NCI-H146 treated with DMSO at 0.1 percent for 48 hours (cell line): Measurements from ENCODE around the gene ZNF398.
"Not testable (repeated sequence)": the region's sequence is repeated elsewhere in the genome, so short reads cannot be mapped to it uniquely, and the experiment has no call there.

Experiments
- DNase-seq: peaks from one replicate; lab custom pipeline; 2025; ENCODE audit not compliant: unreplicated experiment; lab: John Stamatoyannopoulos, UW

ZNF398 gene

GRCh38 chr7:149223761-149224160 is 76.5 kb downstream of the ZNF398 start:
- no peak for DNase-seq

- DNase-seq = no peak
These were observed 77.1 kb downstream of the ZNF398 start for GRCh38 chr7:149224352-149224751.

- DNase-seq = no peak
These were observed 77.9 kb downstream of the ZNF398 start for GRCh38 chr7:149225106-149225505.

- no peak for DNase-seq
These were observed 78.4 kb downstream of the ZNF398 start for GRCh38 chr7:149225656-149226055.

GRCh38 chr7:149226366-149226765 is 79.1 kb downstream of the ZNF398 start:
- not testable (repeated sequence) for DNase-seq

GRCh38 chr7:149226840-149227494 is 79.7 kb downstream of the ZNF398 start:
- no peak for DNase-seq

- DNase-seq = no peak
These were observed 81.7 kb downstream of the ZNF398 start for GRCh38 chr7:149228831-149229471.

GRCh38 chr7:149229526-149229925 is 82.3 kb downstream of the ZNF398 start:
- DNase-seq = no peak

GRCh38 chr7:149232362-149232761 is 85.1 kb downstream of the ZNF398 start:
- no peak for DNase-seq
